Putamen (tissue), 1 donor: Measurements from ENCODE around the gene ATF5.

Source experiments
- DNase-seq: peaks from one replicate; pipeline ENCODE4 v3.0.0-alpha.2; 2016; ENCODE audit warnings: low spot score

The ATF5 gene, protein sequence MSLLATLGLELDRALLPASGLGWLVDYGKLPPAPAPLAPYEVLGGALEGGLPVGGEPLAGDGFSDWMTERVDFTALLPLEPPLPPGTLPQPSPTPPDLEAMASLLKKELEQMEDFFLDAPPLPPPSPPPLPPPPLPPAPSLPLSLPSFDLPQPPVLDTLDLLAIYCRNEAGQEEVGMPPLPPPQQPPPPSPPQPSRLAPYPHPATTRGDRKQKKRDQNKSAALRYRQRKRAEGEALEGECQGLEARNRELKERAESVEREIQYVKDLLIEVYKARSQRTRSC

GRCh38 chr19:49929121-49929610 lies at the start of gene ATF5, which contains the start of gene NUP62:
ATF5 (plus strand) TSS chr19:49929205; CDS start chr19:49930851, 1,646 bp downstream.
NUP62 (minus strand) TSS chr19:49929504; CDS start chr19:49909807, 19,697 bp downstream.
- DNase-seq = peak; percentile 84

DNA sequence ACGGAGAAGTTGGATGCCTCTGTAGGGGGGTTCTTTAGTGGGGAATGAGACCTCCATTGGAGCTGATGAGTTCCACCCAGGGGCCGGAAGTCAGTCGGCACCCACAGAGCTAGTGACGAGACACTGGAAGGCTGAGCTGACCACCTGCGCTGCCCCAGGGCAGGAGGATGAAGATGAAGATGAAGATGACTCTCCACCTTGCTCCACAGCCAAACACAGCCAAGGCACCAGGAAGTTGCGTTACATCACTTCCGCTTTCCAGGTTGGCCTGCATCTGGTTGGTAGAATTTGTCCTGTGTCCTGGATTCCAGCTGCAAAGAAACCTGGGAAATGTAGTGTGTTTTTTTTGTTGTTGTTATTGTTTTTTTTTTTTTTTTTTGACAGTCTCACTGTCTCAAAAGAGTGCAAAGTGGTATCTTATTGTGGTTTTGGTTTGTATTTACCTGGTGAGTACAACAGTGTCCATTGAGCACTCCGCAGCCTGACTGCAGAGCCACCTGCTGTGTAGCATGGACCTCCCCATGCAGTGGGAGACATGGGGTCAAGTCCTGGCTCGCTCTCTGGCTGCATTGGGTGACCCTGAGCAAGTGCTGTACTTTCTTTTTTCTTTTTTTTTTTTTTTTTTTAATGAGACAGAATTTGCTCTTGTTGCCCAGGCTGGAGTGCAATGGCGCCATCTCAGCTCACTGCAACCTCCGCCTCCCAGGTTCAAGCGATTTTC lies 49.6 kb upstream of the ATF5 start:
- DNase-seq = no peak

- DNase-seq = no peak
Measured at GRCh38 chr19:49880162-49880869, 48.7 kb upstream of the ATF5 start.

DNA sequence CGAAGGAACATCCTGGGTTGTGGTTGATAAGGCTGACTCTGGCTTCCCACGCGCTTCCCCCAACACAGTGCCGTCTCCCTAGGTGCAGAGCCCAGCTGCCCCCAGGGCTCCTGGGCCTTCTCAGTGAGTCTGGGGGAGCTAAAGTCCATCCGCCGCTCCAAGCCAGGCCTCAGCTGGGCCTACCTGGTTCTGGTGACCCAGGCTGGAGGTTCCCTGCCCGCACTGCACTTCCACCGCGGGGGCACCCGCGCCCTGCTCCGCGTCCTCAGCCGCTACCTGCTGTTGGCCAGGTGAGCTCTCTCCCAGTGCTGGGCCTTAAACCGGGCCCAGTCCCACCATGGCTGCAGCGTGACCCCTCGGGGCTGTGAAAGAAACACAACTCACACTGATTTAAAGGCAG lies 47.8 kb upstream of the ATF5 start:
- DNase-seq = no peak

DNA sequence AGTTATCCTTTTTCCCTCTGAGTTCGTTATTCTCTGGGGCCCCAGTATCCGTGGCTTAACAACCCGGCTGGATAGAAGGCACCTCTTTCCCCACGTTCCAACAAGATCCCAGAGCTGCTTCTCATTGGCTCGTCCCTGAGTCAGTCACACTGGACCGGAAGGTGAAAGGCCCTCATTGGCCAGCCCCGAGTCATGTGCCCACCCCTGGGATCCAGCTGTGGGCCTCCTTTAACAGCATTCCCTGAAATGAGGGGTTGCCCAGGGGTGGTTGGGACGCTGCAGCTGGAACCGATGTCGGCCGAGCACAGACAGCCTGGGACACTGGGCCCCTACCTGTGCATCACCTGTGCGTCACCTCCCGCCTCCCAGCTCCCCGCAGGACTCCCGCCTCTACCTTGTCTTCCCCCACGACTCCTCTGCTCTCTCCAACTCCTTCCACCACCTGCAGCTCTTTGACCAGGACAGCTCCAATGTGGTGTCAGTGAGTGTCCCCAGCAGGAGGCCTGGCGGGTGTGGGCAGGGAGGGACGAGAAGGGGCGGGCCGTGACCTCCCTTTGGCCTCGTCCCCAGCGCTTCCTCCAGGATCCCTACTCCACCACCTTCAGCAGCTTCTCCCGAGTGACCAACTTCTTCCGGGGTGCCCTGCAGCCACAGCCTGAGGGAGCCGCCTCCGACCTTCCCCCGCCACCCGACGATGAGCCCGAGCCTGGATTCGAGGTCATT lies 47.2 kb upstream of the ATF5 start:
- no peak for DNase-seq

DNA sequence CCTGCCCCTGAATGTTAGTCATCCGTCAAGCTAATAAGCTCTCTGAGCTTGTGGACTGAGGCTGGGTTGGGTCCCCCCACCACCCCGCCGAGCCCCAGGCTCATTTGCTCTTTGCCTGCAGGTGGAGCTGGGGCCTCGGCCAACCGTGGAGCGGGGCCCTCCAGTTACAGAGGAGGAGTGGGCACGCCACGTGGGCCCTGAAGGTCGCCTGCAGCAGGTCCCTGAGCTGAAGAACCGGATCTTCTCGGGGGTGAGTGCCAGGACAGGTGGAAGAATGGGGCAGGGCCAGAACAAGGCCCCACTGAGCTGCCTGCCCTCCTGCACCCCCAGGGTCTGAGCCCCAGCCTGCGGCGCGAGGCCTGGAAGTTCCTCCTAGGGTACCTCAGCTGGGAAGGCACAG lies 46.4 kb upstream of the ATF5 start:
- no peak for DNase-seq

GRCh38 chr19:49883094-49883493 lies 45.9 kb upstream of the ATF5 start:
- DNase-seq = no peak

- no peak for DNase-seq
Measured at GRCh38 chr19:49884109-49884508, 44.9 kb upstream of the ATF5 start.

- DNase-seq = no peak
Measured at GRCh38 chr19:49884760-49885159, 44.2 kb upstream of the ATF5 start.

- no peak for DNase-seq
Measured at GRCh38 chr19:49887037-49887664, 41.9 kb upstream of the ATF5 start.

- no peak for DNase-seq
Measured at GRCh38 chr19:49887665-49888509, 41.1 kb upstream of the ATF5 start.

DNA sequence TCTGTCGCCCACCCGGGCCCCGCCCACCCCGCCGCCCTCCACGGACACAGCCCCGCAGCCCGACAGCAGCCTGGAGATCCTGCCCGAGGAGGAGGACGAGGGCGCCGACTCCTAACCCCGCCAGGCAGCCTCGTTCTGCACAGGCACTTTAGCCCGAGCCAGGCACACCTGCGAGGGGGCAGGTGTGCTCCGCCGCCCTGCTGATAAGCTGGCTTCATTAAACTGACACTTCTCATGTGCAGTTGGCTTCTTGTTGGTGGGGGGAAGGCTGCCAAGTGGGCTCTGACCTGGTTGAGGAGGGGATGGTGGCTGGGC lies 40.5 kb upstream of the ATF5 start:
- no peak for DNase-seq

GRCh38 chr19:49889038-49889686 lies 39.8 kb upstream of the ATF5 start:
- no peak for DNase-seq

- DNase-seq = no peak
Measured at GRCh38 chr19:49889687-49890348, 39.2 kb upstream of the ATF5 start.

GRCh38 chr19:49890349-49891311 lies 38.4 kb upstream of the ATF5 start:
- DNase-seq = no peak

DNA sequence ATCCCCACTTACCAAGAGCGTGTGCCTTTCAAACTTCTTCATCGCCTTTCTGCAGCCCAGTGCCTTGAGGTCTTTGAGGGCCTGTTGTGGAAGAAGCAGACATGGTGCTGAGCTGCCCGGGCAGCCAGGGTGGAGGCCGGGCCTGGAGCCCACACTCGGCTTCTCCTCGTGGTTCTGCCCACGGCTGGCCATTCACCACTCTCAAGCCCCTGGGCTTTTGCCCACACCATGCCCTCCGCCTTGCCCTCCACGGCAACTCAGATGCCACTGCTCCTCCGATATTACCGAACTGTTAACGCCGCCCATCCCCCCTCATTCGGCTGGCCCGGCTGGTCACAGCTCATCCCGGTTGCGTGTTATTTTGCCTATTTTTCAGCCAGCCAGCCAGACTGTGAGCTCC lies 37.6 kb upstream of the ATF5 start:
- DNase-seq = no peak

GRCh38 chr19:49892716-49893115 lies 36.3 kb upstream of the ATF5 start:
- no peak for DNase-seq

DNA sequence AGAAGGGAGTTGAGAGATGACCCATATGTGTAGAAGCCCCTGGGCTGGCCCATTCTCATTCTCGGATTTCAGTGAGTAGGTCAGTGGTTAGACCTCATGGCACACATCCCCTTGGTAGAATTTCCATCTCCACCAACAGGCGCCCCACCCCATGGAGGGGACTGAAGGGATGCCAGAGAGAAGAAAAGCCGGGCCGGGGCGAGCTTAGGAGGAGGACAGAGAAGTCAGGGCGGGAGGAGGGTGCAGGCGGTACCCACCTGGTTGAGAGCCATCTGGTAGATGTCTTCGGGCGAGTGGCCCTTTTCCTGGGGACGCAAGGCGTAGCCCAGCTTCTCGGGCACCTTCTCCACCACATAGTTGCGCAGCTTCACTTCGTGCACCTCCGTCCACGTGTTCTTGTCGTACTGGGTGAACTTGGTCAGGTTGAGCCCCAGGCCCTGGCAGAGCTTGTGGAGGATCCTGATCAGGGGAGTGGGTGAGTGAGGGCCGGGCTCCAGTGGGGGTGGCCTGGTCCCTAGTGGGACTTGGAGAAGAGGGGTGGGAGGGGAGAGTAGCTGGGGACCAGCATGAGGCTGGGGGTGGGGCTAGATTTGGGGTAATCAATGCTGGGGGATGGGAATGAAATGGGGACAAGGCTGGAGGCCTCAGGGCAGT lies 34.9 kb upstream of the ATF5 start:
- no peak for DNase-seq
